Lower leg skin (tissue), 4 donors: ENCODE data around the gene LHFPL5. TPM values are rescaled to one million over a fixed set of nuclear protein-coding genes. Genes with fewer than 3 reads are reported as not detected.

Source experiments
- DNase-seq, 2 donors: peaks; one replicate each; pipeline ENCODE4 v3.0.0-alpha.2; 2019; ENCODE audit warnings: low spot score in 2 of 2
- H3K4me3 ChIP-seq: fragments of 200-600 bp; sonication (generic); 2 replicates; pipeline ENCODE4 v1.5.1; 2017; ENCODE audit warnings: mild to moderate bottlenecking, low read depth; ENCODE audit not compliant: poor library complexity, severe bottlenecking
- POLR2A ChIP-seq, 2 donors: fragments of 450-650 bp; IDR thresholded peaks; one replicate each; pipeline ENCODE4 v1.6.1; 2016 to 2017; ENCODE audit warnings: antibody characterized with exemption in 2 of 2, mild to moderate bottlenecking in 1 of 2, moderate library complexity in 1 of 2
- WGBS, 2 donors: methylation state at CpG; one replicate each; pipeline ENCODE4 v1.1.5; 2018; 5-methylcytosine and 5-hydroxymethylcytosine counted together
- intact Hi-C: fragments of 100-400 bp; cut with DNase I; formaldehyde crosslinking; loops from one replicate; pipeline ENCODE4 v1.15.0; 2023; ENCODE audit warnings: low total_unique reads
- total RNA-seq, 4 donors: library from RNA; depleted of rRNA; stranded (reverse); fragments of >200 nt; gene quantifications; one replicate each; pipeline ENCODE4 v1.1.0, GENCODE V29; 2016
- TF ChIP-seq, protein P1 (sequence below), 3 donors: fragments of 450-650 bp; IDR thresholded peaks; one replicate each; pipeline ENCODE4 v1.5.1; 2016; ENCODE audit warnings: antibody characterized with exemption in 3 of 3, mild to moderate bottlenecking in 3 of 3, moderate library complexity in 2 of 3

LHFPL5 gene
- total RNA-seq, 4 donors from 2014 or later, result not detected

- H3K4me3 ChIP-seq, result no peak overlapping the region
- no peak for TF ChIP-seq POLR2A (IDR thresholded peaks at IDR 0.05)
- TF ChIP-seq, protein P1, sequence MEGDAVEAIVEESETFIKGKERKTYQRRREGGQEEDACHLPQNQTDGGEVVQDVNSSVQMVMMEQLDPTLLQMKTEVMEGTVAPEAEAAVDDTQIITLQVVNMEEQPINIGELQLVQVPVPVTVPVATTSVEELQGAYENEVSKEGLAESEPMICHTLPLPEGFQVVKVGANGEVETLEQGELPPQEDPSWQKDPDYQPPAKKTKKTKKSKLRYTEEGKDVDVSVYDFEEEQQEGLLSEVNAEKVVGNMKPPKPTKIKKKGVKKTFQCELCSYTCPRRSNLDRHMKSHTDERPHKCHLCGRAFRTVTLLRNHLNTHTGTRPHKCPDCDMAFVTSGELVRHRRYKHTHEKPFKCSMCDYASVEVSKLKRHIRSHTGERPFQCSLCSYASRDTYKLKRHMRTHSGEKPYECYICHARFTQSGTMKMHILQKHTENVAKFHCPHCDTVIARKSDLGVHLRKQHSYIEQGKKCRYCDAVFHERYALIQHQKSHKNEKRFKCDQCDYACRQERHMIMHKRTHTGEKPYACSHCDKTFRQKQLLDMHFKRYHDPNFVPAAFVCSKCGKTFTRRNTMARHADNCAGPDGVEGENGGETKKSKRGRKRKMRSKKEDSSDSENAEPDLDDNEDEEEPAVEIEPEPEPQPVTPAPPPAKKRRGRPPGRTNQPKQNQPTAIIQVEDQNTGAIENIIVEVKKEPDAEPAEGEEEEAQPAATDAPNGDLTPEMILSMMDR (IDR thresholded peaks at IDR 0.05), result no peak
- WGBS, 2 donors, result 92 to 93% methylated on average over 11 of the region's 11 CpGs
- intact Hi-C loops, result no loop called here
- no peak for DNase-seq
These were observed 9.6 kb upstream of the LHFPL5 start for GRCh38 chr6:35795453-35796071.

DNA sequence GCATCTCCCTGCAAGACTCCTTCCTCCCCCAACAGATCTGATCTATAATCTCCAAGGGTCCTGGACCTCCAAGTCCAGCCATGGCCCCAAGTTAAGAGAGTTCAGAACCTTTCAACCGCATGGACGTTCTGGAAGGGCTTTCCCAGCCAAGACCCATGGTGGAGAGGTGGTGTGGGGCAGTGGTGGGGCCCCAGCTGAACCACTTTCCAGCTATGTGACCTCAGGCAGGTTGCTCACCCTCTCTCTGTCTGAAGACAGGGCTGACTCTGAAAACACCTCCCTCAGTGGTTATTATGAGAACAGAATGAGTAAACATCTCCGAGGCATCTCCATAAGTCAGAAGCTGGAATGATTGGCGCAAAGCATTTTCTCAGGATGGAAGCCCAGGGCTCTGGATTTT, 8.9 kb upstream of the LHFPL5 start:
- no peak for DNase-seq
- WGBS, 2 donors, result 74 to 79% methylated on average over 4 of the region's 4 CpGs
- no peak overlapping the region for H3K4me3 ChIP-seq
- intact Hi-C loops, result no loop called here
- TF ChIP-seq, protein P1 (IDR thresholded peaks at IDR 0.05), result no peak
- TF ChIP-seq POLR2A (IDR thresholded peaks at IDR 0.05), result no peak

DNA sequence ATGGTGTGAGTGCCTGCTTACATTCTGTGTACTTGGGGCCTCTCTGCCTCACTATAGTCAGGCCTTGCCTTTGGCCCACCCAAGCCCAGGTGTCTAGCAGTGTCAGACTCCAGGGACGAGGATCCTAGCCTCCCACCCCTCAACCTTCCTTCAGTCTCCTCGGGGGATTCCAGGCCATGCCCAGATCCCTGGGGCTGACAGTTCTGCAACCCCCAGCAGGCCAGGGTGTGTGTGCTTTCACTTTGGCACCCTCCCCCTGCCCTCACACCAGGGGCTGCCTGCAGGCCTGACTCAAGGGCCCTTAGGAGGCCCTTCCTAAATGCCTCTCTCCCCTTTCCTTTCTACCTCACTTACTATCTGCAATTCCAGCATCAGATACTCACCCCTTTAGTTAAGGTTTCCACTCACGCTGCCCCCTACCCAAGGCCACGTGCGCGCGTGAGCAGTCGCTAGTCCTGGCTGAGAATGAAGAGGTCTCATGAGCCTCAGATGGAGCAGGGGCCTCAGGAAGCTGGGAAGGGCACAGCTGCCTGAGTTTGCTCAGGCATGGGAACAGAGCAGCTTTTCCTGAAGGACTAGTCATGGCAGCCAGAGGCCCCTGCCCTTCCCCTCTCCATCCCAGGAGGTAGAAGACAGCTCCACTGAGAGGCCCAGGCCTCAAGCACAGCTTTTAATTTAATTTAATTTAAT, 7.2 kb upstream of the LHFPL5 start:
- no peak overlapping the region for H3K4me3 ChIP-seq
- intact Hi-C loops, result no loop called here
- TF ChIP-seq, protein P1 (IDR thresholded peaks at IDR 0.05), result no peak
- 79 to 84% methylated on average over 8 of the region's 8 CpGs for WGBS, 2 donors
- no peak for DNase-seq

GRCh38 chr6:35798706-35799105, 6.4 kb upstream of the LHFPL5 start:
- WGBS, 2 donors, result 69 to 70% methylated on average over 5 of the region's 5 CpGs
- no peak overlapping the region for H3K4me3 ChIP-seq
- no peak for DNase-seq
- TF ChIP-seq, protein P1 (IDR thresholded peaks at IDR 0.05), result no peak
- no peak for TF ChIP-seq POLR2A (IDR thresholded peaks at IDR 0.05)
- intact Hi-C loops, result no loop called here

GRCh38 chr6:35801148-35801547, 4.0 kb upstream of the LHFPL5 start:
- TF ChIP-seq, protein P1 (IDR thresholded peaks at IDR 0.05), result no peak
- TF ChIP-seq POLR2A (IDR thresholded peaks at IDR 0.05), result no peak
- no peak overlapping the region for H3K4me3 ChIP-seq
- WGBS, 2 donors, result 66 to 74% methylated on average over 3 of the region's 3 CpGs
- intact Hi-C loops, result no loop called here
- no peak for DNase-seq
